GM12878 (cell line): ENCODE results near the gene EGFR. TPM values are rescaled to one million over a fixed set of nuclear protein-coding genes. Genes with fewer than 3 reads are reported as not detected.

Experiments
- ATAC-seq: fragments of 200-7000 bp; cut with Tn5 transposase; 3 replicates; pipeline ENCODE4 v1.9.1; 2020; ENCODE audit warnings: mild to moderate bottlenecking, moderate library complexity
- BruUV-seq: library from RNA; stranded (reverse); fragments of 400-500 nt; replicated peaks from 2 replicates; lab custom pipeline; 2021; lab: Mats Ljungman, UMichigan
- CTCF ChIA-PET: fragments of 300-600 bp; sonication (Branson Sonifier 250); formaldehyde crosslinking; extraction: SDS; loops from one replicate; lab custom pipeline; 2021; ENCODE audit warnings: inconsistent platforms; lab: Yijun Ruan, JAX
- POLR2A ChIA-PET: fragments of 350-600 bp; formaldehyde crosslinking; extraction: SDS; loops from one replicate; lab custom pipeline; 2021; ENCODE audit warnings: inconsistent platforms; lab: Charles Lee
- RAD21 ChIA-PET: fragments of 300-600 bp; sonication (Branson Sonifier 250); formaldehyde crosslinking; loops from one replicate; lab custom pipeline; 2023; ENCODE audit warnings: antibody characterized with exemption; ENCODE audit not compliant: unreplicated experiment; lab: Charles Lee
- SMC1A ChIA-PET: fragments of 300-600 bp; sonication (Branson Sonifier 250); formaldehyde crosslinking; loops from one replicate; lab custom pipeline; 2023; ENCODE audit not compliant: unreplicated experiment, uncharacterized antibody; lab: Charles Lee
- DNase-seq: peaks from one replicate; pipeline ENCODE4 v3.0.0-alpha.2; 2011; ENCODE audit warnings: low read depth, low spot score
- FAIRE-seq: peaks from 3 replicates; lab custom pipeline; 2011; peaks lifted over from hg19 to GRCh38; lab: Jason Lieb, UNC
- H2AFZ ChIP-seq: 2 replicates; pipeline ENCODE4 v1.6.0; 2011; ENCODE audit warnings: low read depth, low read length, control low read depth; ENCODE audit not compliant: control insufficient read depth
- H3K27ac ChIP-seq: 2 replicates; pipeline ENCODE4 v1.5.1; 2011; ENCODE audit warnings: control low read depth; ENCODE audit not compliant: control insufficient read depth, insufficient read depth
- H3K27me3 ChIP-seq, 2 experiments: replicated peaks in 1 of 2; 2 replicates each; pipeline versions ENCODE4 v1.6.0 to v1.6.1; 2011; ENCODE audit warnings: low read length in 1 of 2; ENCODE audit not compliant: control insufficient read depth in 2 of 2, insufficient read depth in 2 of 2
- H3K36me3 ChIP-seq, 2 experiments: 2 replicates each; pipeline ENCODE4 v1.5.1; 2011; ENCODE audit warnings: low read length in 1 of 2; ENCODE audit not compliant: control insufficient read depth in 2 of 2, insufficient read depth in 2 of 2
- H3K4me1 ChIP-seq: 2 replicates; pipeline ENCODE4 v1.6.1; 2011; ENCODE audit warnings: mild to moderate bottlenecking, low read length, moderate library complexity, mixed read lengths; ENCODE audit not compliant: control insufficient read depth, insufficient read depth
- H3K4me2 ChIP-seq: 2 replicates; pipeline ENCODE4 v1.6.0; 2011; ENCODE audit warnings: control low read depth; ENCODE audit not compliant: control insufficient read depth, insufficient read depth
- H3K4me3 ChIP-seq: fragments of 200-600 bp; sonication (generic); 2 replicates; pipeline ENCODE4 v1.5.1; 2016
- H3K79me2 ChIP-seq: 2 replicates; pipeline ENCODE4 v1.6.0; 2011; ENCODE audit warnings: low read length; ENCODE audit not compliant: control insufficient read depth, insufficient read depth
- H3K9ac ChIP-seq: 2 replicates; pipeline ENCODE4 v1.8.0; 2011; ENCODE audit warnings: low read length, control low read depth, mixed read lengths; ENCODE audit not compliant: control insufficient read depth, insufficient read depth
- H3K9me3 ChIP-seq: replicated peaks from 3 replicates; pipeline ENCODE4 v1.5.1; 2011; ENCODE audit warnings: mild to moderate bottlenecking, low read length; ENCODE audit not compliant: control insufficient read depth, insufficient read depth
- H4K20me1 ChIP-seq: 2 replicates; pipeline ENCODE4 v1.6.0; 2011; ENCODE audit not compliant: control insufficient read depth, insufficient read depth
- BMI1 ChIP-seq: fragments of 450-650 bp; IDR thresholded peaks from 2 replicates; pipeline ENCODE4 v1.6.1; 2016; ENCODE audit warnings: mild to moderate bottlenecking, moderate library complexity, borderline replicate concordance
- CBFB ChIP-seq: IDR thresholded peaks from 2 replicates; pipeline ENCODE4 v1.6.1; 2016; ENCODE audit warnings: antibody characterized with exemption, low read depth
- CHD4 ChIP-seq: fragments of 200-600 bp; sonication (generic); IDR thresholded peaks from 2 replicates; pipeline ENCODE4 v1.6.1; 2016; ENCODE audit warnings: mild to moderate bottlenecking
- FOXM1 ChIP-seq: IDR thresholded peaks from 2 replicates; pipeline ENCODE4 v1.6.1; 2012; ENCODE audit warnings: low read depth, mild to moderate bottlenecking, inconsistent platforms, low read length, moderate library complexity
- POLR2AphosphoS2 ChIP-seq: IDR thresholded peaks from 2 replicates; pipeline ENCODE4 v1.6.1; 2011; ENCODE audit warnings: low read depth, mild to moderate bottlenecking, low read length, improper control_type of control experiment, moderate library complexity
- PRDM15 ChIP-seq: fragments of 450-650 bp; formaldehyde crosslinking; IDR thresholded peaks from 2 replicates; pipeline ENCODE4 v1.4.0; 2020; ENCODE audit warnings: mild to moderate bottlenecking, moderate library complexity
- SIN3A ChIP-seq: IDR thresholded peaks from 2 replicates; pipeline ENCODE4 v1.6.1; 2012; ENCODE audit warnings: low read depth, low read length, improper control_type of control experiment
- SMARCA5 ChIP-seq: fragments of 450-650 bp; IDR thresholded peaks from 2 replicates; pipeline ENCODE4 v1.6.1; 2017; ENCODE audit warnings: mild to moderate bottlenecking
- SUZ12 ChIP-seq: fragments of 200-600 bp; sonication (generic); IDR thresholded peaks from one replicate; pipeline ENCODE4 v1.6.1; 2018; ENCODE audit warnings: antibody characterized with exemption, mild to moderate bottlenecking; ENCODE audit not compliant: unreplicated experiment
- TARDBP ChIP-seq: IDR thresholded peaks from 2 replicates; pipeline ENCODE4 v1.6.1; 2016; ENCODE audit warnings: borderline replicate concordance
- ZNF622 ChIP-seq: fragments of 450-650 bp; IDR thresholded peaks from 2 replicates; pipeline ENCODE4 v1.6.1; 2017; ENCODE audit warnings: mild to moderate bottlenecking, inconsistent platforms
- WGBS: methylation state at CpG from one replicate; pipeline ENCODE4 v1.1.6; 2016; ENCODE audit warnings: low lambda C conversion rate; ENCODE audit not compliant: insufficient replicate concordance, insufficient coverage; ENCODE audit errors: missing lambda C conversion rate; 5-methylcytosine and 5-hydroxymethylcytosine counted together
- in situ Hi-C: fragments of 300-500 bp; cut with MboI; formaldehyde crosslinking; loops from 9 replicates; pipeline ENCODE4 v1.14.3; 2018; ENCODE audit warnings: mixed read lengths
- intact Hi-C: fragments of 100-400 bp; cut with micrococcal nuclease; formaldehyde crosslinking; loops from one replicate; pipeline ENCODE4 v1.14.2; 2022; ENCODE audit not compliant: unreplicated experiment
- polyA plus RNA-seq, 11 experiments: library from polyadenylated mRNA; depleted of rRNA in 4 of 11; unstranded in 6 of 11; stranded (reverse) in 5 of 11; fragments of >200 nt; fragmentation: Nextera tagmentation in 4 of 11; fragmentation: Illumina TruSeq in 1 of 11; extraction: Ambion mirVana in 4 of 11; extraction: Trizol in 1 of 11; gene quantifications; 1 replicate in 1 of 11; 2 replicates in 10 of 11; pipeline versions ENCODE4 v1.2.1 to v1.2.3, GENCODE V29; 2011 to 2016; ENCODE audit warnings: inconsistent platforms in 2 of 11, missing spikeins in 2 of 11, low read depth in 1 of 11
- total RNA-seq, 4 experiments: library from RNA; depleted of rRNA in 3 of 4; stranded (reverse); fragments of >200 nt in 3 of 4; fragmentation: Illumina TruSeq in 1 of 4; extraction: Trizol in 1 of 4; gene quantifications; 2 replicates each; pipeline versions ENCODE4 v1.2.1 to v1.2.3, GENCODE V29; 2013 to 2021

The EGFR gene
- total and polyA plus RNA-seq, 10 of the 15 experiments (the other 5 are each of a cell fraction or from before 2014, with no cell fraction given): 0.01 to 0.31 TPM; not detected in 8

- ChIA-PET SMC1A (interaction anchor here (0.6 to 1.4 kb wide), 2 partner anchors 22 to 39 kb away, joined by 3 read pairs; no protein-coding TSS in a partner anchor), CTCF (interaction anchor here (1.3 kb wide), 2 partner anchors 14 to 233 kb away, joined by 3 to 5 read pairs; no protein-coding TSS in a partner anchor), POLR2A (interaction anchor here (1.3 kb wide), 1 partner anchor 8 kb away, joined by 4 read pairs; no protein-coding TSS in a partner anchor), RAD21 (no interaction called here)
- Histone ChIP-seq H3K9ac (no peak overlapping the region), H3K27me3 (peaks cover 1 to 17% of the 10 kb centered on the region in 2 experiments), H2AFZ (no peak overlapping the region), H3K4me3 (no peak overlapping the region), H3K4me1 (no peaks in the 10 kb centered on the region), H4K20me1 (no peaks in the 10 kb centered on the region; the same call in 1 of the 2 replicates), H3K27ac (no peak overlapping the region), H3K36me3 (no peaks in the 10 kb centered on the region), H3K79me2 (no peaks in the 10 kb centered on the region), H3K9me3 (no peaks in the 10 kb centered on the region), H3K4me2 (no peak overlapping the region)
- TF ChIP-seq SUZ12: no peak
- no peak for TF ChIP-seq BMI1
- TF ChIP-seq PRDM15 (CRISPR knock-in tag): no peak
- TF ChIP-seq CHD4: no peak
- TF ChIP-seq POLR2AphosphoS2: no peak
- no peak for TF ChIP-seq SIN3A
- no peak for TF ChIP-seq CBFB
- TF ChIP-seq TARDBP: no peak
- no peak for TF ChIP-seq ZNF622
- TF ChIP-seq FOXM1: no peak
- TF ChIP-seq SMARCA5: no peak
- ATAC-seq: no peak
- no peak for DNase-seq
- BruUV-seq: no TSS peak
- intact Hi-C loops: no loop called here
- 48% methylated on average over 17 of the region's 17 CpGs for WGBS
- FAIRE-seq: no peak
- in situ Hi-C loops: no loop called here
Observed at GRCh38 chr7:55022002-55022985, 3.5 kb downstream of the EGFR start.
